ENCODE results near the gene KAZN.

DNA sequence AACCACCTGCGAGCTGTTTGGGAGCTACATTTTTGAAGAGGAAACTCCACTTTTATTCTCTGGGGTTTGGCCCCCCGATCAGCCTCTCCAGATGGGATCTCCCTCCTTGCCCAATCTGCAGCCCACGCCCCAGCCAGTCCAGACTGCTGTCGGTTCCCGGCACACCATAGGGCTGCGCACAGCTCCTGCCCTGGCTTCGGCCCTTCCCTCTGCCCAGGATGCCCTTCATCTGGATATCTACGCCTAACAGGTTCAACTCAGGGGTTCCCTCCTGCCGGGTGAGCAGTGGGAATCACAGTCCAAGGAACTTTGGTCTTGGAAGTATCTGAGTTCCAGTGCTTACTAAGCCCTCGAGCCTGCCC is 135.3 kb downstream of the KAZN start:
- TF ChIP-seq, protein P1, sequence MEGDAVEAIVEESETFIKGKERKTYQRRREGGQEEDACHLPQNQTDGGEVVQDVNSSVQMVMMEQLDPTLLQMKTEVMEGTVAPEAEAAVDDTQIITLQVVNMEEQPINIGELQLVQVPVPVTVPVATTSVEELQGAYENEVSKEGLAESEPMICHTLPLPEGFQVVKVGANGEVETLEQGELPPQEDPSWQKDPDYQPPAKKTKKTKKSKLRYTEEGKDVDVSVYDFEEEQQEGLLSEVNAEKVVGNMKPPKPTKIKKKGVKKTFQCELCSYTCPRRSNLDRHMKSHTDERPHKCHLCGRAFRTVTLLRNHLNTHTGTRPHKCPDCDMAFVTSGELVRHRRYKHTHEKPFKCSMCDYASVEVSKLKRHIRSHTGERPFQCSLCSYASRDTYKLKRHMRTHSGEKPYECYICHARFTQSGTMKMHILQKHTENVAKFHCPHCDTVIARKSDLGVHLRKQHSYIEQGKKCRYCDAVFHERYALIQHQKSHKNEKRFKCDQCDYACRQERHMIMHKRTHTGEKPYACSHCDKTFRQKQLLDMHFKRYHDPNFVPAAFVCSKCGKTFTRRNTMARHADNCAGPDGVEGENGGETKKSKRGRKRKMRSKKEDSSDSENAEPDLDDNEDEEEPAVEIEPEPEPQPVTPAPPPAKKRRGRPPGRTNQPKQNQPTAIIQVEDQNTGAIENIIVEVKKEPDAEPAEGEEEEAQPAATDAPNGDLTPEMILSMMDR (IDR thresholded peaks at IDR 0.05): no peak
- no peak for TF ChIP-seq POLR2A (IDR thresholded peaks at IDR 0.05)
